ENCODE results near the gene COL4A2. TPM values are rescaled to one million over a fixed set of nuclear protein-coding genes. Genes with fewer than 3 reads are reported as not detected.
"Not testable (repeated sequence)": the region's sequence is repeated elsewhere in the genome, so short reads cannot be mapped to it uniquely, and the experiment has no call there.

COL4A2 gene
- total RNA-seq, 2 donors from 2014 or later: 999 to 1,135 TPM

GRCh38 chr13:110483386-110483968, 176.4 kb downstream of the COL4A2 start:
- peaks cover 63% of the 10 kb centered on the region for H3K36me3 ChIP-seq
- H3K9me3 ChIP-seq: no peaks in the 10 kb centered on the region

GRCh38 chr13:110484290-110485048, 177.4 kb downstream of the COL4A2 start:
- Histone ChIP-seq H3K4me3 (no peak overlapping the region), H3K36me3 (peaks cover 65% of the 10 kb centered on the region), H3K27ac (no peak overlapping the region), H3K4me1 (ENCODE audit: control insufficient read depth in 1 of 2, low read depth in 2 of 2) (peaks cover 0 to 11% of the 10 kb centered on the region in 2 donors), H3K9me3 (no peaks in the 10 kb centered on the region), H3K27me3 (replicated peaks; ENCODE audit: insufficient read depth) (no peaks in the 10 kb centered on the region)
- ATAC-seq (ENCODE audit: insufficient number of reproducible peaks, low FRiP score, low read depth) (no peak), DNase-seq (ENCODE audit: low spot score) (no peak)
- TF ChIP-seq CTCF (IDR thresholded peaks at IDR 0.05): no peak

More at GRCh38 chr13:110483386-110483968, 176.4 kb downstream of the COL4A2 start:
- DNase-seq (ENCODE audit: low spot score) (no peak), ATAC-seq (ENCODE audit: insufficient number of reproducible peaks, low FRiP score, low read depth) (no peak)
- no peaks in the 10 kb centered on the region for H3K27me3 ChIP-seq (replicated peaks; ENCODE audit: insufficient read depth)
- H3K27ac ChIP-seq: no peak overlapping the region
- H3K4me3 ChIP-seq: no peak overlapping the region
- H3K4me1 ChIP-seq (ENCODE audit: control insufficient read depth in 1 of 2, low read depth in 2 of 2): peaks cover 10 to 18% of the 10 kb centered on the region in 2 donors
- TF ChIP-seq CTCF (IDR thresholded peaks at IDR 0.05): no peak

GRCh38 chr13:110485604-110486003, 178.5 kb downstream of the COL4A2 start:
- peaks cover 69% of the 10 kb centered on the region for H3K36me3 ChIP-seq
- H3K4me3 ChIP-seq: no peak overlapping the region
- H3K9me3 ChIP-seq: no peaks in the 10 kb centered on the region
- H3K27ac ChIP-seq: no peak overlapping the region
- no peak for TF ChIP-seq CTCF (IDR thresholded peaks at IDR 0.05)
- ATAC-seq (ENCODE audit: insufficient number of reproducible peaks, low FRiP score, low read depth): no peak
- no peak for DNase-seq (ENCODE audit: low spot score)
- H3K4me1 ChIP-seq (ENCODE audit: control insufficient read depth in 1 of 2, low read depth in 2 of 2): no peaks in the 10 kb centered on the region
- H3K27me3 ChIP-seq (replicated peaks; ENCODE audit: insufficient read depth): no peaks in the 10 kb centered on the region

- no peak for ATAC-seq (ENCODE audit: insufficient number of reproducible peaks, low FRiP score, low read depth)
- TF ChIP-seq CTCF (IDR thresholded peaks at IDR 0.05): no peak
- H3K9me3 ChIP-seq: no peaks in the 10 kb centered on the region
- H3K27me3 ChIP-seq (replicated peaks; ENCODE audit: insufficient read depth): no peaks in the 10 kb centered on the region
- H3K4me1 ChIP-seq (ENCODE audit: control insufficient read depth in 1 of 2, low read depth in 2 of 2): no peaks in the 10 kb centered on the region
- DNase-seq (ENCODE audit: low spot score): no peak
- no peak overlapping the region for H3K27ac ChIP-seq
- no peak overlapping the region for H3K4me3 ChIP-seq
- peaks cover 73% of the 10 kb centered on the region for H3K36me3 ChIP-seq
Observed at GRCh38 chr13:110486061-110486715, 179.1 kb downstream of the COL4A2 start.

- not testable (repeated sequence) for H3K27ac ChIP-seq; H3K4me3 ChIP-seq; H3K4me1 ChIP-seq (ENCODE audit: control insufficient read depth in 1 of 2, low read depth in 2 of 2); DNase-seq (ENCODE audit: low spot score); H3K9me3 ChIP-seq; H3K27me3 ChIP-seq (replicated peaks; ENCODE audit: insufficient read depth); ATAC-seq (ENCODE audit: insufficient number of reproducible peaks, low FRiP score, low read depth)
- peaks cover 80% of the 10 kb centered on the region for H3K36me3 ChIP-seq
Observed at GRCh38 chr13:110486880-110487279, 179.8 kb downstream of the COL4A2 start.
